Activated CD4-positive, alpha-beta T cell treated with anti-CD3 and anti-CD28 coated beads, Interleukin-2, amount 50 U/mL, for 24 hours (primary cell): ENCODE results near the gene SP100.
"Not testable (repeated sequence)": the region's sequence is repeated elsewhere in the genome, so short reads cannot be mapped to it uniquely, and the experiment has no call there.

Source experiments
- DNase-seq, 2 donors: peaks; one replicate each; pipeline ENCODE4 v3.0.0-alpha.2; 2020; ENCODE audit warnings: low read depth in 1 of 2, low spot score in 1 of 2

SP100 gene

DNA sequence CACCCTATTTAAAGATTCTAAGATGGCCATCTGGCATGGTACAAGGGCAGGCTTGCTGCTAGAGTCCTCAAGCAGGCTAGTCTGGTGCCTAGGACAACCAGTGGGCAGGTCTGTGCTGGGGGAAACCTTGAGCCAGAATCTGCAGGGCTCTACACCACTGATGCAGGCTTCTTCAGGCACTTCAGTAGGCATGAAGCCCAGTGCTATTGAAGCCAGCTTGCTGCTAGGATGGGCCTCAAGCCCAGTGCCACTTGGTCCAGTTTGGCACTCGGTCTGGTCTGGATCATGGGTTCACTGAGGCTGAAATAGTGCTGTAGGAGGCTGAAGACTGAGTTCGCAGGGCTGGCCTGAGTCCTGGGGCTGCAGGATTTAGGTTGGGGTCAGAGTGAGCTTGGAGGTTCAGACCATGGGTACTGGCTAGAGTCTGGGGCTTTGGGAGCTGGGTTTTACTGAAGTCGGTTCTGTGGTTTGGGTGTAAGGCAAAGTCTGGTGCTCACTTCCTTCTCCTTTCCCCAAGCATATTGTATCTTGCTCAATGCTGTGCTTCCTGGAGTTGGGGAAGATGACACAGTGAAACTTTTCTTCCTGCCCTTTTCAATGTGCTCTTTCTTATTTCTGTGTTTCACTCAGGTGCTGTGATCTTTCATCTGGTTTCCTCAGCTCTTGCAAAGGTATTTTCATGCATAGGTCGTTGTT lies 41.2 kb downstream of the SP100 start:
- DNase-seq = no peak

DNA sequence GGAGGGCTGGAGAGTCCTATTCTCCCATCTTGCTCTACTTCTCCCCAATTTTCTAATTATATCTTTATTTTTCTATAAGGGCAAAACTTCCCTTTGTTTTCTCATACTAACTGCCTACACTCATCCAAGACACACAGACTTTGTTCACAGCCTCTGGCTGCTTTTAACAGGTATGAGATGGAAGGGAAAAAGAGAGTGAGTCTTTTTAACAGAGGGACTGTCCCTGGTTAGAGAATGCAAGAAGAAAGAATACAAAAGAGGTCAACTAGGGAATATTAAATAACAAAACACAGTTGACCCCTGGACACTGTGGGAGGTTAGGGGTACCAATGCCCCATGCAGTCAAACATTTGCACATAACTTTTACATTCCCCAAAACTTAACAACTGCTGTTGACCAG lies 41.8 kb downstream of the SP100 start:
- no peak for DNase-seq

DNA sequence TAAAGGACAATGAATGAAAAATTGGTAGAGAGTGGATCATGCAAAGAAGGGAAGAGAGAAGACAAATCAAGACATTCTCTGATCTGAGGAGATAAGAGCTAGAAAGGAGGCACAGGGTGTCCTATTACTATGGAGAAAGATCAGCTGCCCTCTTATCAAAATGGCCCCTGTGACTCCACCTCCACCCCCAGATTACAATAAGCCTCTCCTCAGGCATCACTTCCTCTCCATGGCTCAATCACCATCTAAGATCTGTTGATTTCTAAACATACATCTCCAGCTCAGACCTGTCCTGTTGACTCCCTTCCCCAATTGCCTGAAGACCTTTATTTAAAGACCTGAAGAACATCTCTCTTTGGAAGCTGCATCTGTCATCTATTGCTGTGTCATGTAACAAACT lies 43.2 kb downstream of the SP100 start:
- no peak for DNase-seq

- DNase-seq = no peak
Observed at GRCh38 chr2:230471074-230471473, 55.1 kb downstream of the SP100 start.

DNA sequence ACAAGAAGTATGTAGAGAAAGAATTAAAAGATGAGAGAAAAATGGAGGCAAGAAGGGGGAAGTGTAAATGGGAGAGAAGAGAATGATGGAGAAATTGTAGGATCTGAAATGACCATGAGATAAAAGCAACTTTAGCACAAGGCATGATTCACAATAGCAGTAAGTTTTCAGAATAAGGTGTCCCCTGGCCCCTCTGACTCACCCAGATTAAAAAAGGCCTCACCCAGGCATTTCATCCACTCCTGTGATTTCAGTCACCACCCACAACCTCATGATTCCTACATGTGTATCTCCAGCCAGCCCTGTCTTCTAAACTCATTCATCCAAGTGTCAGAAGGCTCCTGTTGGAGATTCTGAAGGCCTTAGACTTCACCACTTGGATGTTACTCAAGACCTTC lies 56.6 kb downstream of the SP100 start:
- peak in 1 of 2 donors; percentile 40 for DNase-seq

GRCh38 chr2:230473378-230473777 lies 57.4 kb downstream of the SP100 start:
- no peak for DNase-seq

DNA sequence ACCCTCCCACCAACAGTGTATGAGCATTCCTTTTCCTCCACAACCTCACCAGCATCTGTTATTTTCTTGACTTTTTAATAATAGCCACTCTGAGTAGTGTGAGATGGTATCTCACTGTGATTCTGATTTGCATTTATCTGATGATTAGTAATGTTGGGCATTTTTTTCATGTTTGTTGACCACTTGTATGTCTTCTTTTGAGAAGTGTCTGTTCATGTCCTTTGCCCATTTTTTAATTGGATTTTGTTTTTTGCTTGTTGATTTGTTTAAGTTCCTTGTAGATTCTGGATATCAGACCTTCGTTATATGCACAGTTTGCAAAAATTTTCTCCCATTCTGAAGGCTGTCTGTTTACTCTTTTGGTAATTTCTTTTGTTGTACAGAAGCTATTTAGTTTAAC lies 59.1 kb downstream of the SP100 start:
- no peak for DNase-seq

DNA sequence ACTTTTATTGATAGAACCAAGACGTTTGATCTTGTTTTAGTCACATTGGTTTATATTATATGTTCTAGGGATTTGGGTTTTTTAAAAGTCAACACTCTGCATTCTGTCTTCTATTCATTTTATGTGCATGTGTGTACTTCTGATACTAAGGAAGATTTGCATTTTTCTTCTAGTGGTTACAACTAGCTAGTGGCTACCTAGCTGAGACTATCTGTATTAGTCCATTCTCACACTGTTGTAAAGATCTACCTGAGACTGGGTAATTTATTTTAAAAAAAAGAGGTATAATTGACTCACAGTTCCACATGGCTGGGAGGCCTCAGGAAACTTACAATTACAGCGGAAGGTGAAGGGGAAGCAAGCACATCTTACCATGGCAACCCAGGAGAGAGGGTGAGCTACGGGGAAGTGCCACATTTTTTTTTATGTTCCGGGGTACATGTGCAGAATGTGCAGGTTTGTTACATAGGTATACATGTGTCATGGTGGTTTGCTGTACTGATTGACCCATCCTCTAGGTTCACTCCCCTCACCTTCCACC lies 69.9 kb downstream of the SP100 start:
- no peak for DNase-seq

DNA sequence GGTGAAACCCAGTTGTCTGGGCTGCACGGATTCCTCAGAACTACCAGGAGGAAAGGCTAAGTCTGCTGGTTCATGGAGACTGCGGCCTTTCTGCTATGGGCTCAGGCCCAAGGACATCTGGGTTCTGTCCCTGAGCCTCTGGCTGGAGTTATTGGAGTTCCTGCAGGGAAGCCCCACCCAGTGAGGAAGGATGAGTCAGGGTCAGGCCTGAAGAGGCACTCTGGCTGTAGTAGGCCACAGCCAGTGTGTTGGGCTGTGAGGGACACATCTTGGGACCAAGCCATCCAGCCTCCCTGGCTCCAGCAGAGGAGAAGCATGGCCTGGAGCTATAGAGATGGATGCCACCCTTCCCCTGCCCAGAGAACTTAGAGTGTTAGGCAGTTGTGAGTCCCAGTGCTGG lies 75.2 kb downstream of the SP100 start:
- DNase-seq = not testable (repeated sequence)

- DNase-seq = no peak
Observed at GRCh38 chr2:230492107-230492506, 76.1 kb downstream of the SP100 start.

GRCh38 chr2:230494980-230495379 lies 79.0 kb downstream of the SP100 start:
- DNase-seq = no peak

DNA sequence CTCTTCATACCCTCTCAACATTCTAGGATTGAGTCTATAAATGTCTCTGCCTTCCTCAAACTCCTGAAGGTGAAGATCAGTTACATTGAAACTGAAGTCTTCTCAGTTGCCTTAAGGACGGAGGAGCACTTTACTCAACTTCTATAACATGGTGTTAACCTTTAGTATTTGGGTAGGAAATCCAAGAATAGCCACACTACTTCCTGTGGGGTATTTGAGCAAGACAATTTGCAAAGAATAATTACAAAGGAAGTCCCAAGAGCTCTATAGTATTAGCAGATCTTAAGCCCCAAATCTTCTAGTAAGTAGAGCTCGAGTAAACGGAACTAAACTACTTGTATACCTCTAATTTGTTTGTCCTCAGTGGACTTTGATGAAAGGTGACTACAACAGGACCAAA lies 80.9 kb downstream of the SP100 start:
- DNase-seq = no peak

DNA sequence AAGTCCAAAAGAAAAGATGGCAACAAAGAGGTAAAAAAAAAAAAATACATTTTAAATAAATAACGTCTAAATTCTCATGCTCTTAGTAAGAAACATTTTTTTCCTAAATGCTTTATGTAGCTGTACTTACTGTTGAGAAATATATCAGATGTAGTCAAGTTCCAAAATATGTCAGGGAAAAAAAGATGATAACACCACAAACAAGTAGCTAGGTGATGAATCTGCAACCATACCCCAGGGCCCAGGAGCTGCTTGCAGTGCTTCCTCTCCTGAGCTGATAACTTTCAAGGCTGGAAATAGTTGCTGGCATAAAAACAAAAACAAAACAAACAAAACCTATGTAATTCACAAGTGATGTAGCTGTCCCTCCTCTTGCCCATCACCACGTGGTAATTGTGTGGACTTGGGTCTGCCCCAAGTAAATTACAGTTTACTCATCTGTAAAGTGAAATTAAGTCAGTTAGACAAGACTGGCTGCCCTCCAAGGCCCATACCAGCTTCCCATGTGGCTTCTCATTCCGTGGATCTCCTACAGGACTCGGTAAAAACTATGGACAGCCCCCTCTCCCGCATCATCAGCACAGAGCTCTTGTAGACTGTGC lies 82.6 kb downstream of the SP100 start:
- no peak for DNase-seq

DNA sequence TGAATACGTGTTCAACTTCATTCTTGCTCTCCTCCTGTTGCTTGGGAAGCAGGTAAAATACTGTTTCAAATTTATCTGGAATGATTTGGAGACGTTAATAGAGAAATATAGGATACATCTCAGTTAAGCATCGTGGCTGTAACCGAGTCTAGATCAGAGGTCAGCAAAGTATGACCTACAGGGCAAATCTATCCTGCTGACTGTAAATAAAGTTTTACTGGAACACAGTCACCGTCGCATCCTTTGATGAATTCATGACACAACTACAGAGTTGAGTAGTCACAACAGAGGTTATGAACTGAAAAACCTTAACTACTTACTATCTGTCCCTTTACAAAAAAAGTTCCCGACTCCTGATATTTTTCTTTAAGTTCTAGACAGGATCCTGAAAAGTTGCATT lies 86.6 kb downstream of the SP100 start:
- no peak for DNase-seq

GRCh38 chr2:230503798-230504197 lies 87.8 kb downstream of the SP100 start:
- no peak for DNase-seq

DNA sequence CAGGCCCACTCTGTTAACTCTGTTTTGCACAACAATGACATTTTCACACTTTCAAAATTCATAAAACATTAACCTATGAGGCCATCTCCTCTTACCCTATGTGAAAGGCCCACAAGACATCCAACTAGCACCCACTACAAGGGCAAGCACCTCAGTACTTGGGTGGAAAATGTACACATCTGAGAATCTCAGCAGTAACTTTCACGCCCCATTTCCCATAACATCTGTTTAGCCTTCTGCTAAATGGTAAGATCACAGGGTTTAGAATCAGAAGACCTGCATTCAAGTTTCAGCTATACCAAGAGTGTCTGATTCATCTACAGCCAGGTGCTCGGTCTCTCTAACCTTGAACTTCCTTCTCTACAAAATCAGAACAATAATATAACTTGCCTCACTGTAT lies 89.2 kb downstream of the SP100 start:
- DNase-seq = no peak

DNA sequence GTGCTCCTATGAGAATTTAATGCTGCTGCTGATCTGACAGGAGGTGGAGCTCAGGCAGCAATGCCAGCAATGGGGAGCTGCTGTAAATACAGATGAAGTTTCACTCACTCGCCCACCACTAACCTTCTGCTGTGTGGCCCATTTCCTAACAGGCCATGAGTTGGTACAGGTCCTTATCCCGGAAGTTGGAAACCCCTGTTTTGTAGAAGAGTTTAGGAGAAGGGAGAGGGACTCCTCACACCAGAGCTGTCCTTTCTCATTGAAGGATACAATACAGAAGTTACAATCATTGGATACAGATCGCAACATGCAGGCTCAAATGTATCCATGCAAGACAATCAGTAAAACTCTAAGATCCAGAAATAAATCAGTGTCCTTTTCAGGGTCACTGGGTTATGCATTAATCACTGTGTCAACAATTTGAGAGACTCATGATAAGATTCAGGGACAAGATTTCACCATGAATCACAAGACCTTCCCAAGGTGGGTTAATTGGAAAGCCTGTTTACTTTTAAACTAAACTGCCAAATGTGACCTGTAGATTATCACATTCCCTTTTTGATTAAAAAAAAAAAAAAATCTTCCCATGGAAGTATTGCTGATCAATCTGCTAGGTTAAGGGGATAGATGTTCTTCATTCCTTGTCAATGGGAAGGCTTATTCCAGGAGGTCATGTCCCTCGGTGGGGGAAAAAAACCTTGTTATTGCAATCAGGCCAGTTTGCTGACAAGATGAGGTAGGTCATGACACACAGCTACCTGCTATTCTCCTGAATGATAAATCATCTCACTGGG lies 97.2 kb downstream of the SP100 start:
- DNase-seq = no peak

DNA sequence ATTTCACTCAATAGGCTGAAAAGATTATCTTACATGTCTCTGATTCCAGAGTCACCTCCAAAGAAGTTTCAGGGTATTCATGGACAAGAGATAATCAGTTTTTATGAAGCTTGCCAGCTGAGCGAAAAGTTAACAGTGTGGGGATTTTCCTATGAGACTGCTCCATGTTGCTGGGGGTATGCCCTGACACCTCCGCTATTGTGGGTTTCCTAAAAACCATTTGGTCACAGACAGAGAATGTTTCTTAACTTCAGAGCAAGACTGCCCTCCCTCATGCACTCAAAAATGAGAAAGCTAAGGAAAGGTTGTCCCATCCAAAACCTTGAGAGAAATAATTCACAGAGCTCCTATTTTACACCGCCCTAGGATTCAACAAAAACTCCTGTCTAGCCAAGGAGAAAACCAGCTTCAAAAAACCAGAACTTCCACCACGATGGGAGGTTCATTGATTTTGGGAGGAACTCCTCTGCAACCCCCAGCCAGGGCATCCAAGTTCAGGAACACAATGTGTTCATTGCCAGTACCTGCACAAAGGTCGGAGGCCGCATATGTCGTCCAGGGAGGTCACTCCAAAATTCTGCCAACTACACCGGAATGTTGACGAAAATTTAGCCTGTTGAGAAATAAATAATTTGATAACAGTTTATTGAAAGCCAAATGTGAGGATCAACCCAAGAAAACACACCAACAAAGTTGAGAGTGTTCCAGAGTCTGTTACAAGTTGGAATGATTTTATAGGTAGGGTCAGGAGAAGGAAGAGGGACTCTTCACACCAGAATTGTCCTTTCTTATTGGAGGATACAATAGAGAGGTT lies 104.3 kb downstream of the SP100 start:
- DNase-seq = no peak

DNA sequence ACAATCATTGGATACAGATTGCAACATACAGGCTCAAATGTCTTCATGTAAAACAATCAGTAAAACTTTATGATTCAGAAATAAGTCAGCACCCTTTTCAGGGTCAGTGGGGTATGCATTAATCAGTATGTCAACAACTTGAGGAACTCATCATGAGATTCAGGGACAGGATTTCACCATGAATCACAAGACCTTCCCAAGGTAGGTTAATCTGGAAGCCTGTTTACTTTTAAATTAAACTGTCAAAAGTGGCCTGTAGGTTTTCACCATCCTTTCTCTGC lies 104.8 kb downstream of the SP100 start:
- no peak for DNase-seq

DNA sequence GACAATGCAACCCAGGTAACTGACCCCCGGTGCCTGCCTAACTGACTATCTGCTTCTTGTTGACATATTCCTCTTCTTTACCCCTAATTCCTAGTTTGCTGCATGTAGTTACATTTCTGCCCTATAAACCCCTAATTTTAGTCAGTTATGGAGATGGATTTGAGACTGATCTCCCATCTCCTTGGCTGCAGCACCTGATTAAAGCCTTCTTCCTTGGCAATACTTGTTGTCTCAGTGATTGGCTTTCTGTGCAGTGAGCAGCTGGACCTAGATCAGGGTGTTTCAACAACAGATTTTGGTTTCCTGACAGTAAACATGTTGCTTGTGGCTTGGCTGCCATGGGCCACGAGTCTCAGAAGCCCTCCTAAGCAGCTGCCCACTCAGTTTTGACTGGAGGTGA lies 105.4 kb downstream of the SP100 start:
- DNase-seq = no peak

- DNase-seq = no peak
Observed at GRCh38 chr2:230525682-230526081, 109.7 kb downstream of the SP100 start.
